GM23338 (cell line): ENCODE measurements around the gene MPHOSPH9. TPM values are rescaled to one million over a fixed set of nuclear protein-coding genes. Genes with fewer than 3 reads are reported as not detected.

Experiments used
- ATAC-seq: fragments of 200-7000 bp; cut with Tn5 transposase; 3 replicates; pipeline ENCODE4 v1.9.1; 2020
- DNase-seq: peaks from one replicate; pipeline ENCODE4 v3.0.0-alpha.2; 2015; ENCODE audit warnings: low spot score
- H2AFZ ChIP-seq: fragments of 200-600 bp; sonication (generic); 2 replicates; pipeline ENCODE4 v1.8.0; 2016; ENCODE audit warnings: antibody characterized with exemption, mild to moderate bottlenecking, moderate library complexity
- H3F3A ChIP-seq: fragments of 200-600 bp; sonication (generic); replicated peaks from 2 replicates; pipeline ENCODE4 v1.8.0; 2017; ENCODE audit warnings: antibody characterized with exemption, mixed run types, low read depth
- H3K27ac ChIP-seq: fragments of 200-600 bp; sonication (generic); 2 replicates; pipeline ENCODE4 v1.6.1; 2016; ENCODE audit warnings: low read depth
- H3K27me3 ChIP-seq: fragments of 200-600 bp; sonication (generic); 2 replicates; pipeline ENCODE4 v1.8.0; 2016; ENCODE audit warnings: mild to moderate bottlenecking, mixed run types, moderate library complexity; ENCODE audit not compliant: insufficient read depth
- H3K36me3 ChIP-seq: fragments of 200-600 bp; sonication (generic); 2 replicates; pipeline ENCODE4 v1.8.0; 2016; ENCODE audit warnings: mild to moderate bottlenecking; ENCODE audit not compliant: insufficient read depth
- H3K4me1 ChIP-seq: fragments of 200-600 bp; sonication (generic); 2 replicates; pipeline ENCODE4 v1.8.0; 2016; ENCODE audit warnings: mild to moderate bottlenecking, moderate library complexity; ENCODE audit not compliant: insufficient read depth
- H3K4me2 ChIP-seq: fragments of 200-600 bp; sonication (generic); 2 replicates; pipeline ENCODE4 v1.7.1; 2017; ENCODE audit warnings: mixed run types
- H3K4me3 ChIP-seq: fragments of 200-600 bp; sonication (generic); 2 replicates; pipeline ENCODE4 v1.6.1; 2016; ENCODE audit warnings: mixed run types
- H3K79me2 ChIP-seq: fragments of 200-600 bp; sonication (generic); replicated peaks from 2 replicates; pipeline ENCODE4 v1.8.0; 2017; ENCODE audit warnings: mild to moderate bottlenecking; ENCODE audit not compliant: insufficient read depth
- H3K9me2 ChIP-seq: fragments of 200-600 bp; sonication (generic); 2 replicates; pipeline ENCODE4 v1.8.0; 2017; ENCODE audit not compliant: insufficient read depth
- H4K20me1 ChIP-seq: fragments of 200-600 bp; sonication (generic); replicated peaks from 2 replicates; pipeline ENCODE4 v1.8.0; 2017; ENCODE audit warnings: mild to moderate bottlenecking; ENCODE audit not compliant: insufficient read depth
- H3K27ac Mint-ChIP-seq: 2 replicates; pipeline ENCODE4 v1.8.0; 2020; ENCODE audit warnings: inconsistent platforms, mild to moderate bottlenecking, moderate library complexity, mixed read lengths
- H3K27me3 Mint-ChIP-seq: 3 replicates; pipeline ENCODE4 v1.8.0; 2022; ENCODE audit warnings: low read depth, mild to moderate bottlenecking, moderate library complexity, mixed read lengths, inconsistent platforms; ENCODE audit not compliant: insufficient read depth, poor library complexity
- H3K36me3 Mint-ChIP-seq: 3 replicates; pipeline ENCODE4 v1.8.0; 2021; ENCODE audit warnings: low read depth, mild to moderate bottlenecking, inconsistent platforms, moderate library complexity, mixed read lengths
- H3K4me1 Mint-ChIP-seq: 3 replicates; pipeline ENCODE4 v1.8.0; 2020; ENCODE audit warnings: mild to moderate bottlenecking, inconsistent platforms, mixed read lengths
- H3K4me3 Mint-ChIP-seq: 3 replicates; pipeline ENCODE4 v1.8.0; 2021; ENCODE audit warnings: moderate library complexity, mild to moderate bottlenecking, inconsistent platforms, mixed read lengths
- H3K9me3 Mint-ChIP-seq: 3 replicates; pipeline ENCODE4 v1.8.0; 2020; ENCODE audit warnings: moderate library complexity, mild to moderate bottlenecking, inconsistent platforms, mixed read lengths
- CREB1 ChIP-seq: fragments of 250-450 bp; sonication (Bioruptor Pico); IDR thresholded peaks from 2 replicates; pipeline ENCODE4 v1.5.0; 2020; ENCODE audit warnings: low read depth, mild to moderate bottlenecking, moderate library complexity
- CTCF ChIP-seq, 2 experiments: fragments of 200-600 bp in 1 of 2; sonication (generic) in 1 of 2; conservative IDR thresholded peaks; 2 replicates each; pipeline versions ENCODE4 v1.5.1 to v1.6.1; 2016 to 2017; ENCODE audit warnings: antibody characterized with exemption in 2 of 2, low read depth in 2 of 2, mild to moderate bottlenecking in 2 of 2, moderate library complexity in 1 of 2
- ETS1 ChIP-seq: IDR thresholded peaks from 2 replicates; pipeline ENCODE4 v1.6.1; 2016; ENCODE audit warnings: antibody characterized with exemption
- EZH2 ChIP-seq: fragments of 200-600 bp; sonication (generic); IDR thresholded peaks from one replicate; pipeline ENCODE4 v1.8.0; 2017; ENCODE audit warnings: antibody characterized with exemption, mild to moderate bottlenecking, low read depth; ENCODE audit not compliant: unreplicated experiment
- EZH2phosphoT487 ChIP-seq: fragments of 200-600 bp; sonication (generic); IDR thresholded peaks from one replicate; pipeline ENCODE4 v1.8.1; 2018; ENCODE audit warnings: antibody characterized with exemption; ENCODE audit not compliant: unreplicated experiment
- JUNB ChIP-seq: IDR thresholded peaks from one replicate; pipeline ENCODE4 v1.6.1; 2016; ENCODE audit warnings: antibody characterized with exemption; ENCODE audit not compliant: unreplicated experiment
- NANOG ChIP-seq: IDR thresholded peaks from 2 replicates; pipeline ENCODE4 v1.6.1; 2016; ENCODE audit warnings: antibody characterized with exemption, borderline replicate concordance
- POLR2AphosphoS5 ChIP-seq: IDR thresholded peaks from 2 replicates; pipeline ENCODE4 v1.6.1; 2016; ENCODE audit warnings: antibody characterized with exemption, low read depth
- REST ChIP-seq: IDR thresholded peaks from one replicate; pipeline ENCODE4 v1.6.1; 2018; ENCODE audit warnings: antibody characterized with exemption; ENCODE audit not compliant: unreplicated experiment
- STAT1 ChIP-seq: IDR thresholded peaks from one replicate; pipeline ENCODE4 v1.6.1; 2016; ENCODE audit warnings: antibody characterized with exemption; ENCODE audit not compliant: unreplicated experiment
- ZNF114 ChIP-seq: fragments of 250-450 bp; sonication (Bioruptor Pico); IDR thresholded peaks from 2 replicates; pipeline ENCODE4 v1.5.0; 2020; ENCODE audit warnings: mild to moderate bottlenecking, moderate library complexity
- ZNF331 ChIP-seq: fragments of 250-450 bp; sonication (Bioruptor Pico); IDR thresholded peaks from 2 replicates; pipeline ENCODE4 v1.5.0; 2020; ENCODE audit warnings: low read depth, mild to moderate bottlenecking, moderate library complexity
- ZNF462 ChIP-seq: fragments of 250-450 bp; sonication (Bioruptor Pico); IDR thresholded peaks from 2 replicates; pipeline ENCODE4 v1.5.0; 2020; ENCODE audit warnings: mild to moderate bottlenecking, moderate library complexity
- polyA plus RNA-seq: library from polyadenylated mRNA; unstranded; fragments of >200 nt; fragmentation: Nextera tagmentation; extraction: Ambion mirVana; gene quantifications from 2 replicates; pipeline ENCODE4 v1.2.1, GENCODE V29; 2016
- total RNA-seq: library from RNA; depleted of rRNA; stranded (reverse); fragments of >200 nt; shearing (Covaris generic); gene quantifications from 2 replicates; pipeline ENCODE4 v1.2.3, GENCODE V29; 2014

Gene MPHOSPH9
- total and polyA plus RNA-seq, 2 experiments from 2014 or later, result 30.5 to 77.9 TPM

GRCh38 chr12:123148655-123149054, 84.3 kb downstream of the MPHOSPH9 start:
- Histone ChIP-seq H4K20me1 (0 out of 2 replicates have a peak, but pooled peaks cover 5% of the 10 kb centered on the region), H3K4me3 (no peak overlapping the region), H3K79me2 (no peaks in the 10 kb centered on the region), H3K4me2 (no peak overlapping the region), H3K27ac (no peak overlapping the region), H2AFZ (no peak overlapping the region), H3K27me3 (peaks cover 52% of the 10 kb centered on the region), H3K4me1 (peaks cover 25% of the 10 kb centered on the region), H3K36me3 (no peaks in the 10 kb centered on the region; the same call in 1 of the 2 replicates), H3F3A (peaks cover 15% of the 10 kb centered on the region; the same call in 1 of the 2 replicates), H3K9me2 (no peaks in the 10 kb centered on the region)
- Mint-ChIP-seq H3K27me3 (peaks cover 35% of the 10 kb centered on the region), H3K4me1 (peaks cover 32% of the 10 kb centered on the region), H3K4me3 (peak overlapping the region; percentile 20; the same call in 1 of the 3 replicates), H3K9me3 (0 out of 3 replicates have a peak, but pooled peaks cover 3% of the 10 kb centered on the region), H3K36me3 (peaks cover 2% of the 10 kb centered on the region; the same call in 1 of the 3 replicates), H3K27ac (no peak overlapping the region)
- ATAC-seq (no peak), DNase-seq (no peak)
- TF ChIP-seq STAT1 (no peak), ETS1 (no peak), EZH2phosphoT487 (no peak), ZNF114 (CRISPR knock-in tag) (no peak), CREB1 (CRISPR knock-in tag) (no peak), NANOG (no peak), REST (no peak), EZH2 (no peak), ZNF331 (no peak), POLR2AphosphoS5 (no peak), JUNB (no peak), CTCF (conservative IDR thresholded peaks at IDR 0.05; ENCODE audit: low read depth in 2 of 2) (no peak), ZNF462 (no peak)
